ENCODE data around the gene CCDC80. TPM values are rescaled to one million over a fixed set of nuclear protein-coding genes. Genes with fewer than 3 reads are reported as not detected.
A peak's percentile ranks its signal among the peaks of the same experiment; 100 is the strongest.

Gene CCDC80
- total and polyA plus RNA-seq, 11 donors, result 10.4 to 538 (median 87.2) TPM

DNA sequence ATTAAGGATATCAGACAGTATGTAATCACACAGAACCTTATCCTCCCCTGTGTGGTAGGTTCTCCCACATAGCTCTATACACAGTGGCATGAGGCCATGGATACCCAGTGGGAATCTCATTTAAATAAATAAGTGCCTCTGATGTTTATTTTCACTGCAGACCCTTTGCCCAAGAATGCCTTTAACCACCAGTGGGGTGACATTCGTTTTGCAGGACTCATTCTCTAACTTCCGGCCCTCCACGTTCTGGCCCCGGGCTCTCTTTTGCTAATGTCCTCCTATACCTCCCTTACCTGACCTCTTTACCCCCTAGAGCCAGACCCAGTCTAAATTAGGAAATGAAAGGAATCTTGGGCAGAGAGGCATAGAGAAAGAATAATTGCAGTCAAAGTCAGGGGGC lies 8.3 kb downstream of the CCDC80 start:
- intact Hi-C loops (cut with DNase I), result no loop called here
- ATAC-seq (no peak), DNase-seq (no peak)
- no peaks in the 10 kb centered on the region for H3K27me3 ChIP-seq
- TF ChIP-seq, protein P1, sequence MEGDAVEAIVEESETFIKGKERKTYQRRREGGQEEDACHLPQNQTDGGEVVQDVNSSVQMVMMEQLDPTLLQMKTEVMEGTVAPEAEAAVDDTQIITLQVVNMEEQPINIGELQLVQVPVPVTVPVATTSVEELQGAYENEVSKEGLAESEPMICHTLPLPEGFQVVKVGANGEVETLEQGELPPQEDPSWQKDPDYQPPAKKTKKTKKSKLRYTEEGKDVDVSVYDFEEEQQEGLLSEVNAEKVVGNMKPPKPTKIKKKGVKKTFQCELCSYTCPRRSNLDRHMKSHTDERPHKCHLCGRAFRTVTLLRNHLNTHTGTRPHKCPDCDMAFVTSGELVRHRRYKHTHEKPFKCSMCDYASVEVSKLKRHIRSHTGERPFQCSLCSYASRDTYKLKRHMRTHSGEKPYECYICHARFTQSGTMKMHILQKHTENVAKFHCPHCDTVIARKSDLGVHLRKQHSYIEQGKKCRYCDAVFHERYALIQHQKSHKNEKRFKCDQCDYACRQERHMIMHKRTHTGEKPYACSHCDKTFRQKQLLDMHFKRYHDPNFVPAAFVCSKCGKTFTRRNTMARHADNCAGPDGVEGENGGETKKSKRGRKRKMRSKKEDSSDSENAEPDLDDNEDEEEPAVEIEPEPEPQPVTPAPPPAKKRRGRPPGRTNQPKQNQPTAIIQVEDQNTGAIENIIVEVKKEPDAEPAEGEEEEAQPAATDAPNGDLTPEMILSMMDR (IDR thresholded peaks at IDR 0.05), result no peak
- no peak for TF ChIP-seq POLR2A (IDR thresholded peaks at IDR 0.05)
- H3K4me1 ChIP-seq, result peaks cover 0 to 26% (median 4%) of the 10 kb centered on the region in 12 donors
- peak overlapping the region in 3 of 12 donors; percentile 26 to 82 (median 34) for H3K27ac ChIP-seq
- peak overlapping the region in 7 of 12 donors; percentile 3 to 68 (median 58) for H3K4me3 ChIP-seq
- no peaks in the 10 kb centered on the region for H3K9me3 ChIP-seq
- 41 to 55% (median 43%) methylated on average over 4 of the region's 4 CpGs for WGBS, 4 donors
- peaks cover 0 to 27% (median 0%) of the 10 kb centered on the region in 9 donors for H3K36me3 ChIP-seq

DNA sequence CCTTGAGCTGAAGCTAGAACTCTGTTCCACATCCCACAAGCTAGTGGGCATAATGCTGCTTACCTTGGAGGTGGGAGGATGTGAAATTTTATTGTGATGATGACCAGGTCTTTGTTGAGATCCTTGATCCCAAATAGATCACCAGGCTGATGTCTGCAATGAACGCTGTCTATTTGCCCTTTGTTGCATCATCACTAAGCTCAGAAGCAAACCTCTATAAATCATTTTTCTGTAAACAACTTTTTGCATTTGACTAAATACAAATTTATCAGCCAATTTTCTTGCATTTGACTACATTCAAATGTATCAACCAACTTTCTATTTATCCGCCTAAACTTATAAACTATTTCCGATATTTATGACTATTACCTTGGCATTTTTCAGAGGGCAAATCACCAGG lies 9.7 kb downstream of the CCDC80 start:
- Histone ChIP-seq H3K27ac (peak overlapping the region in 1 of 12 donors; percentile 29), H3K4me3 (peak overlapping the region in 3 of 12 donors; percentile 2 to 68 (median 65)), H3K27me3 (no peaks in the 10 kb centered on the region), H3K4me1 (peaks cover 0 to 38% (median 4%) of the 10 kb centered on the region in 12 donors), H3K36me3 (peaks cover 0 to 31% (median 0%) of the 10 kb centered on the region in 9 donors), H3K9me3 (no peaks in the 10 kb centered on the region)
- TF ChIP-seq POLR2A (IDR thresholded peaks at IDR 0.05), result no peak
- TF ChIP-seq, protein P1 (IDR thresholded peaks at IDR 0.05), result no peak
- ATAC-seq (no peak), DNase-seq (no peak)
- intact Hi-C loops (cut with DNase I), result no loop called here
- 90 to 97% (median 96%) methylated on average over 3 of the region's 3 CpGs for WGBS, 4 donors

DNA sequence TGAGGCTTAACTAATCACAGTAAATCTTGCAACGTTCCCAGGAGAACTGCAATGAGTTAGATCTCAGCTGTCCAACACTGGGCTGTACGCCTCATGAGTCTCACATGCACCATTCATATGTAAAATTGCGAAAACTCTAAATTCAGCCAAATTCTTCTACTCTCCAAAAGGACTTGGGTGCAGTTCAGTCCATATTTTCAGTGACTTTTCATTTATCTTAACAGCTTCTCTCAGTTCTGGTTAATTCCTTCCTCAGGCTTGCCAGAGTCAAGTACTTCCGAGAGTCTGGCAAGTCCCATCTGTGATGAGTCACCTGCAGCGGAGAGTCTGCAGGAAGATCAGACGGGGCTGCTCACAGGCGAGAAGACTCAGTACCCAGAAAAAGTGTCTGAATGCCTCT lies 11.5 kb downstream of the CCDC80 start:
- TF ChIP-seq, protein P1 (IDR thresholded peaks at IDR 0.05), result no peak
- no peak for TF ChIP-seq POLR2A (IDR thresholded peaks at IDR 0.05)

DNA sequence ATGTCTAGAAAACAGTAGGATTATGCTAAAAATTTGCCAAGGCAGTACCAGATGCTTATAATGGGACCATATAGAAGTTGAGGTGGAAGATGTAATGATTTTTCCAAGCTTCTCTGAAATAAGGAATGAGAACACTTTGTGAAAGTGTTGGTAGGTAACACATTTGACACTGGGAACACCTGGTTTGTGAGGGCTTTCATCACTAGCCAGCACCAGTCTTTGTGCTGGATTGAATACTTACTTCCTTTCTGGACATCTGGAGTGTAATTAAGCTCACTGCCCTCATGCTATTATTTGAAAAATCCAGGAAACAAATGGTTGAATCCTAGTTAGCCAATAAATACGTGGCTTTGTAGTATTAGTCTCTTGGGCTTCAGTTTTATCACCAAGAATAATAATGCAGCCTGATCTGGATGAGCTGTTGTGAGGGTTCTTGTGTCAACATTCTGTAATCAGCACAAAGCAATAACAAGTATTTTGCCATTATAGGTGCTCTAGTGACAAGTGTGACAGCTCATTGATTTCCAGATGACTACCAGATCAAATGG lies 12.9 kb downstream of the CCDC80 start:
- intact Hi-C loops (cut with DNase I), result no loop called here
- Histone ChIP-seq H3K4me3 (no peak overlapping the region), H3K27me3 (no peaks in the 10 kb centered on the region), H3K27ac (peak overlapping the region in 6 of 12 donors; percentile 1 to 62 (median 46)), H3K4me1 (peaks cover 0 to 42% (median 0%) of the 10 kb centered on the region in 12 donors), H3K36me3 (peaks cover 0 to 54% (median 0%) of the 10 kb centered on the region in 9 donors), H3K9me3 (no peaks in the 10 kb centered on the region)
- DNase-seq (no peak), ATAC-seq (no peak)
- WGBS, 4 donors, result 28 to 57% (median 55%) methylated on average over 1 of the region's 1 CpG
- TF ChIP-seq POLR2A (IDR thresholded peaks at IDR 0.05), result no peak
- TF ChIP-seq, protein P1 (IDR thresholded peaks at IDR 0.05), result no peak

More for the DNA sequence above, 11.5 kb downstream of the CCDC80 start:
- Histone ChIP-seq H3K4me3 (peak overlapping the region in 1 of 12 donors; percentile 7), H3K9me3 (no peaks in the 10 kb centered on the region), H3K4me1 (peaks cover 0 to 42% (median 1%) of the 10 kb centered on the region in 12 donors), H3K27me3 (no peaks in the 10 kb centered on the region), H3K27ac (peak overlapping the region in 6 of 12 donors; percentile 1 to 33 (median 21)), H3K36me3 (peaks cover 0 to 39% (median 0%) of the 10 kb centered on the region in 9 donors)
- peak in 3 of 5 donors; percentile 50 to 69 (median 69) for DNase-seq
- intact Hi-C loops (cut with DNase I), result no loop called here
- 43 to 53% (median 48%) methylated on average over 7 of the region's 7 CpGs for WGBS, 4 donors
- peak; percentile 63 to 93 (median 85) for ATAC-seq

All from heart left ventricle (tissue), 16 donors.